DMS53 (cell line): ENCODE results near the gene PRR9.

Source experiments
- DNase-seq: peaks from one replicate; lab custom pipeline; 2025; lab: John Stamatoyannopoulos, UW

The PRR9 gene

GRCh38 chr1:153265457-153265856, 48.1 kb downstream of the PRR9 start:
- no peak for DNase-seq
